ENCODE data around the gene TMEM72.

DNA sequence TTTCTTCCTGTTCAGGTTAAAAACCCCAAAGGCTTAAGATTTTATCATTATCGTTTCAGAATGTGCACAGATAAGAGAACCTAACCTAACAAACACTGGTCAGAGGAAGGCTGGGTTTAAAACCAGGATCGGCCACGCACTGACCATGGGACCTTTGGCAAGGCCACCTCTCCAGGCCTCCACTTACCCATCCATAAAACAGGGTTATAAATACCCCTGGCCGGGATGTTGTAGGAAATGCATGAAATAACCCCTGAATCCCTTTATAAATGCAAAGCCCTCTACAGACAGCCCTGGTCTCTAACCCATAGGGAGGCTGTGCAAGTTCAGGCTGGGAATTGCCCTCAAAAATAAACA lies 67.1 kb downstream of the TMEM72 start:
- TF ChIP-seq, protein P1, sequence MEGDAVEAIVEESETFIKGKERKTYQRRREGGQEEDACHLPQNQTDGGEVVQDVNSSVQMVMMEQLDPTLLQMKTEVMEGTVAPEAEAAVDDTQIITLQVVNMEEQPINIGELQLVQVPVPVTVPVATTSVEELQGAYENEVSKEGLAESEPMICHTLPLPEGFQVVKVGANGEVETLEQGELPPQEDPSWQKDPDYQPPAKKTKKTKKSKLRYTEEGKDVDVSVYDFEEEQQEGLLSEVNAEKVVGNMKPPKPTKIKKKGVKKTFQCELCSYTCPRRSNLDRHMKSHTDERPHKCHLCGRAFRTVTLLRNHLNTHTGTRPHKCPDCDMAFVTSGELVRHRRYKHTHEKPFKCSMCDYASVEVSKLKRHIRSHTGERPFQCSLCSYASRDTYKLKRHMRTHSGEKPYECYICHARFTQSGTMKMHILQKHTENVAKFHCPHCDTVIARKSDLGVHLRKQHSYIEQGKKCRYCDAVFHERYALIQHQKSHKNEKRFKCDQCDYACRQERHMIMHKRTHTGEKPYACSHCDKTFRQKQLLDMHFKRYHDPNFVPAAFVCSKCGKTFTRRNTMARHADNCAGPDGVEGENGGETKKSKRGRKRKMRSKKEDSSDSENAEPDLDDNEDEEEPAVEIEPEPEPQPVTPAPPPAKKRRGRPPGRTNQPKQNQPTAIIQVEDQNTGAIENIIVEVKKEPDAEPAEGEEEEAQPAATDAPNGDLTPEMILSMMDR (IDR thresholded peaks at IDR 0.05), result no peak
- TF ChIP-seq POLR2A (IDR thresholded peaks at IDR 0.05) (no peak), POLR2AphosphoS5 (IDR thresholded peaks at IDR 0.05) (no peak)
